Ishikawa (cell line): Measurements from ENCODE around the gene LCE5A.

Experiments used
- CEBPB ChIP-seq: IDR thresholded peaks from 2 replicates; pipeline ENCODE4 v1.6.1; 2012
- CREB1 ChIP-seq: IDR thresholded peaks from 2 replicates; pipeline ENCODE4 v1.6.1; 2012; ENCODE audit warnings: low read depth
- EGR1 ChIP-seq: IDR thresholded peaks from 2 replicates; pipeline ENCODE4 v1.6.1; 2012
- EP300 ChIP-seq: IDR thresholded peaks from 2 replicates; pipeline ENCODE4 v1.6.1; 2012; ENCODE audit warnings: borderline replicate concordance
- FOXM1 ChIP-seq: IDR thresholded peaks from 2 replicates; pipeline ENCODE4 v1.6.1; 2012; ENCODE audit warnings: low read depth, borderline replicate concordance
- MAX ChIP-seq: IDR thresholded peaks from 2 replicates; pipeline ENCODE4 v1.6.1; 2012
- RAD21 ChIP-seq: IDR thresholded peaks from 2 replicates; pipeline ENCODE4 v1.6.1; 2012; ENCODE audit warnings: low read depth
- REST ChIP-seq: IDR thresholded peaks from 2 replicates; pipeline ENCODE4 v1.6.1; 2012; ENCODE audit warnings: low read depth, mild to moderate bottlenecking
- TAF1 ChIP-seq: IDR thresholded peaks from 2 replicates; pipeline ENCODE4 v1.6.1; 2012; ENCODE audit warnings: low read depth, mild to moderate bottlenecking
- TCF12 ChIP-seq: IDR thresholded peaks from 2 replicates; pipeline ENCODE4 v1.6.1; 2012; ENCODE audit warnings: low read depth
- TEAD4 ChIP-seq: IDR thresholded peaks from 2 replicates; pipeline ENCODE4 v1.6.1; 2012
- USF1 ChIP-seq: IDR thresholded peaks from 2 replicates; pipeline ENCODE4 v1.6.1; 2012
- YY1 ChIP-seq: IDR thresholded peaks from 2 replicates; pipeline ENCODE4 v1.6.1; 2012; ENCODE audit warnings: low read depth
- ZBTB7A ChIP-seq: IDR thresholded peaks from 2 replicates; pipeline ENCODE4 v1.6.1; 2012; ENCODE audit warnings: low read depth

LCE5A gene

GRCh38 chr1:152479792-152480595 lies 30.6 kb upstream of the LCE5A start:
- TF ChIP-seq YY1 = no peak
- no peak for TF ChIP-seq EGR1
- TF ChIP-seq TAF1 = no peak
- no peak for TF ChIP-seq USF1
- no peak for TF ChIP-seq MAX
- TF ChIP-seq REST = no peak

GRCh38 chr1:152481869-152482664 lies 28.5 kb upstream of the LCE5A start:
- TF ChIP-seq EGR1 = no peak
- no peak for TF ChIP-seq TAF1
- TF ChIP-seq EP300 = no peak
- no peak for TF ChIP-seq TEAD4
- TF ChIP-seq MAX = no peak
- TF ChIP-seq REST = no peak

- TF ChIP-seq RAD21 = peak; percentile 24; the same call in 1 of the 2 replicates
- no peak for TF ChIP-seq USF1
Measured at GRCh38 chr1:152486400-152487006, 24.1 kb upstream of the LCE5A start.

GRCh38 chr1:152487871-152488270 lies 22.7 kb upstream of the LCE5A start:
- TF ChIP-seq FOXM1 (no peak), REST (no peak), ZBTB7A (no peak), TAF1 (no peak), CEBPB (no peak), CREB1 (no peak), RAD21 (no peak), MAX (no peak), TCF12 (no peak), EGR1 (no peak), YY1 (no peak)
